SH-SY5Y (cell line): Measurements from ENCODE around the gene FAM78A.

ENCODE experiments used
- GATA2 ChIP-seq: IDR thresholded peaks from 2 replicates; pipeline ENCODE4 v1.6.1; 2011; ENCODE audit warnings: mild to moderate bottlenecking, low read depth, low read length
- GATA3 ChIP-seq: IDR thresholded peaks from 2 replicates; pipeline ENCODE4 v1.6.1; 2011; ENCODE audit warnings: low read depth, mild to moderate bottlenecking, low read length, moderate library complexity

The FAM78A gene

DNA sequence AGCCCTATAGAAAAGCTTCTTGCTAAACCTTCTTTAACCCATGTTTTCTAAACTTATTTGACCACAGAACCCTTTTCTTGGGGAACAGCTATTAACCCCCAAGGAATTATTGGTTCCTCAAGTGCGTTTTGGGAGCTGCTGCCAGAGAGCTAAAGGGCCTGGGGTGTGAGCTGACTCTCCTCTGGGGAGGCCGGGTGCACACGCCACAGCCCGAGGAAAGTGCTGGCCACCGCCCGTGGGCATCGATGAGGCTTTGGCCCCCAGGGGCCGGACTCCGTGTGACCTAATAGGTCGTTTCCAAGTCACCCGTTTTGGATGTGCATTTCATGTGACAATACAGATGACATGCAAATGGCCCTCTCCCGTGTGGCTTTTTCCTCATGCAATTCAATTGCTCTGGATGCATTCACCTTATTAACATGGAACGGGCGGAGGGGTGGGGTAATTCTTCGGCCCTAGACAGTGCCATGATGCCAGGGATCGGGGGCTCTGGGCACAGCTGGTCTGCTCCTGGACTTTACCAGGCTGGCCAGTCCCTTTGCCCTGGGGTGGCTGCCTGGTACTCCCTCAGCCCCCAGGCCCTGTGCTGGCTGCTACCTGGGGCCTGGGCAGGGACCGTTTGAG lies 32.7 kb upstream of the FAM78A start:
- TF ChIP-seq GATA2, result no peak
- no peak for TF ChIP-seq GATA3

DNA sequence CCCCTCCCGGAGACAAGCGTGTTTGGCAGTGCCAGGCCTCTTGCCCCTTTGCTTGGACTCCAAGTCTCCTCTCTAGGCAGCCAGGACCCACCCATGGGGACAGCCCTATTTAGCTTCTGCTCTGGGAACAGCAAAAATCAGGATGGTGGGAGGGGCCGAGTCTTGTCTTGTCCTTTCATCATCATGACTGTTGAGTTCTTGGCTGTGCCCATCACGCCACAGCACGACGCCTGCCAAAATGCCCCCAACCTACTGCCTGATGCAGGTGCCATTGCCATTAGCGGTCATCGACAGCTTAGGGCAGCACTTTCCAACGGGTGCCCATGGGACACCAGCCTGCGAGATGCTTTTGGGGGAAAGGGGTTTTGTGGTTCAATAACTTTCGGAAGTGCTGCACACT lies 32.1 kb upstream of the FAM78A start:
- TF ChIP-seq GATA2, result no peak
- no peak for TF ChIP-seq GATA3

DNA sequence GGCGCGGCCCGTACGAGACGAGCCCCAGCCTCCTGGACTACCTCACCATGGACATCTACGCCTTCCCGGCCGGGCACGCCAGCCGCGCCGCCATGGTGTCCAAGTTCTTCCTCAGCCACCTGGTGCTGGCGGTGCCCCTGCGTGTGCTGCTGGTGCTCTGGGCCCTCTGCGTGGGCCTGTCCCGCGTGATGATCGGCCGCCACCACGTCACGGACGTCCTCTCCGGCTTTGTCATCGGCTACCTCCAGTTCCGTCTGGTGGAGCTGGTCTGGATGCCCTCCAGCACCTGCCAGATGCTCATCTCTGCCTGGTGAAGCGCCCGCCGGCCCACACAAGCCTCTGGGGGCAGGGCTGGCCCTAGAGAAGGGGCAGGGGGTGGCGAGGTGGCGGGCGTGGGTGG lies 31.7 kb upstream of the FAM78A start:
- no peak for TF ChIP-seq GATA3
- TF ChIP-seq GATA2, result no peak

DNA sequence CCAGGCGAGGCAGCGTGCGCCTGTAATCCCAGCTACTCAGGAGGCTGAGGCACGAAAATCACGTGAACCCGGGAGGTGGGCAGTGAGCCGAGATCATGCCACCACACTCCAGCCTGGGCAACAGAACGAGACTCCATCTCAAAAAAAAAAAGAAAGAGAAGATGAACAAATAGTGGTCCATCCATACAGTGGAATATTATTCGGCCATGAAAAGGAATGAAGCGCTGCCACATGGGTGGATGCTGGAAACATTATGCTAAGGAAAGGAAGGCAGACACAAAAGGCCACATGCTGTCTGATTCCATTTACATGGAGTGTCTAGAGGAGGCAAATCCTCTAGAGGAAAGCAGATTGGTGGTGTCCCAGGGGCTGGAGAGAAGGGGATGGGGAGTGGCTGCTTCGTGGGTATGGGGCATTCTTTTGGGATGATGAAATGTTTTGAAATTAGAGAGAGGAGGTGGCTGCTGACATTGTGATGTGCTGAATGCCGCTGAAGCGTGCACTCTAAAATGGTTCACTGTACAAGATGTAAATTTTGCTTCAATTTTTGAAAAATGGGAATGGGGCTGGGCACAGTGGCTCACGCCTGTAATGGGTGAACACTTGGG lies 30.2 kb upstream of the FAM78A start:
- TF ChIP-seq GATA2 (no peak), GATA3 (no peak)

DNA sequence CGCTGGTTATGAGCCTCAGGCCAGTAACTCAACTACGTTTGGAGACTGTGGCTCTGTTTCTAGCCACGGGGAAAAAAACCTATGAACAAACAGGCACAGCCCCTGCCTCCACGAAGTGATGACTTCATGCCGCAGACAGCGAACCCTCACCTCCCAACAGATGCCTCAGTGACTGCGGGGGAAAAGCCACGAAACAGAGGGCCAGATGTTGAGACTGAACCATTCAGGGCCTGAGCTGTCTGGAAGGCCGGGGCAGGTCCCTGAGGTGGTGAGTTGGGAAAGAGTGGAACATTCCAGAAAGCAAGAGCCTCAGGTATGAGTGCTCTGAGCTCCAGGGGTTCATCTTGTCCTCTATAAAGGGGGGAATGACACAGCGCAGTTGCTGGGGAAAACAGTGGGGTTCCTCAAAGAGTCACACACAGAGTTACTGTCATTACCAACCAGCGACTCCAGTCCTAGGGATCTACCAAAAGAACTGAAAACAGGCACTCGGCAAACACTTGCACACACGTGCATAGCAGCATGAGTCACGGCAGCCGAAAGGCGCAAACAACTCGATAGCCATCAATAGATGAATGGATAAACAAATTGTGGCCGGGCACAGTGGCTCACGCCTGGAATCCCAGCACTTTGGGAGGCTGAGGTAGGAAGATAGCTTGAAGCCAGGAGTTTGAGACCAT lies 28.5 kb upstream of the FAM78A start:
- peak; percentile 93 for TF ChIP-seq GATA2
- TF ChIP-seq GATA3, result no peak; the same call in 1 of the 2 replicates

DNA sequence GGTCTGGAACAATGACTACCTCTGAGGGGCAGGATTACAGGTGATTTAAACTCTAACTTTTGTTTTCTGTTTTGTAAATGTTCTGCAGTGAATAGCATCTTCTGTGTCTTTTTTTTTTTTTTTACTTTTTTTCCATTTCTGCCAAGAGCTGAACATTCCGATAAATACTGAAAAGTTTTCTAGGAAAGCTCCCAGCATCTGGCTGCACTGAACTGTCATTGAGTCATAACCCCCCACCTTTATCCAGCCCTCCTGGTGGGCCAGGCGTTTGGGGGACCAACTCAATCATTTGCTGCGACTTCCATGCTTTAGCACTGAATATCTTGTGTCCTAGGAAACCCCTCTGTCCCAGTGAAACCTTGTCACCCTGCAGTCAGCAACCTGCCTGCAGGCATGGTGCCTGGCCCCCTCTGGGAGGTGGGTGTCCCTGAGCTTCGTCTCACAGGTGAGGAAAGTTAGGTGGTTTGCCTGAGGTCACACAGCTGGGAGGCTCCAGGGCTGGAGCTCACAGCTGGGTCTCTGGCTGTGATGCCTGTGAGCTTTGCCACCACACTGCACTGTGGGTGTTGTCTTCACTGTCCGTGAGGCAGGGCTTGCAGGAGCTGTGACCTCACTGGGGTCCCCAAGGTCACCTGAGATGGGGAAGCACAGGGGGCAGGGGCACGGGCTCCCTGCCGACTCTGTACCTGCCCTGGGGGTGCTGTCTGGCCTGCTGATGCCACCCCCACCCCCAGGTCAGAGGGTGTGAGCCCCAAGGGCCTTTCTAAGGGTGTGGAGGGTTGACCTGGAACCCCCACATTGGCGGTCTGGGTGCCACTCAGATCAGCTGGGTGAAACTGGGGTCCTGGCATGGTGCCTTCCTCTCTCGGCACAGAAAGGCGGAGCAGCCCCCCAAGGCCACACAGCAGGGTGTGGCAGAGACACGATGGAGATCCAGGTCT lies 27.3 kb upstream of the FAM78A start:
- TF ChIP-seq GATA3, result no peak
- TF ChIP-seq GATA2, result no peak

DNA sequence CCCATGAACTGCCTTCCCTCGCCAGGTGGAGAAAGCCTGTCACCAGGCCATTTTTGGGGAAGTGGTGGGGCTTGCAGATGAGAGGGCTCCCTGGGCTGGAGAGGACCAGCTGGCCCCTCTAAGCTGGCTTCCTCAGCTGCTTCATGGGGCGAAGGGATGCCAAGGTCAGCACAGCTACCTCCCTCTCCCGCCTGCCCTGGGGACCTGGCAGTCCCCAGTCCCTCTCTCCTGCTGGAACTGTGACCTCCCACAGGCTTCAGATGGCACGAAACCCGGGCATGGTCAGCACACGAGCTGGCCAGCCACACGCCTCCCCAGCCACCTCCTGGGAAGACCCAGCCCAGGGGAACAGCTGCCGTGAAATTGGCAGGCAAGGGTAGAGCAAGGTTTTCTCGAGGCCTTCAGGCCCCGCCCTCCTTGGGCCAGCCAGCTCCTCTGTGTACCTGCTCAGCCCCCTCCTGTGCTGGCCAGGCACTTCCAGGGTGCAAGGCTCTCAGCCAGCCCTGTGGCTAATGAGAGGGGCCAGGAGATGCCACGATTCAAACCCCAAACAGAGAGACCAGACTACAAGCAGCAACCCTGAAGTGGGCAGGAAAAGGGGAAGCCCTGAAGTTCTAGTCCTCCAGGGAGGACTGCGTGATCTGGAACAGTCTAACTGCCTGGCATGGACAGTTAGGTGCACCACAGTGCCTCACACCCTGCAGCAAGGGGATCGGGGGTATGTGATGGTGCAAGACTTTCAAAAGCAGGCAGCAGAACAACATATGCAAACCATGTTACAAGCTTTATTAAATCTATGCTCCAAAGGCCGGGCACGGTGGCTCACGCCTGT lies 26.1 kb upstream of the FAM78A start:
- no peak for TF ChIP-seq GATA2
- TF ChIP-seq GATA3, result no peak

DNA sequence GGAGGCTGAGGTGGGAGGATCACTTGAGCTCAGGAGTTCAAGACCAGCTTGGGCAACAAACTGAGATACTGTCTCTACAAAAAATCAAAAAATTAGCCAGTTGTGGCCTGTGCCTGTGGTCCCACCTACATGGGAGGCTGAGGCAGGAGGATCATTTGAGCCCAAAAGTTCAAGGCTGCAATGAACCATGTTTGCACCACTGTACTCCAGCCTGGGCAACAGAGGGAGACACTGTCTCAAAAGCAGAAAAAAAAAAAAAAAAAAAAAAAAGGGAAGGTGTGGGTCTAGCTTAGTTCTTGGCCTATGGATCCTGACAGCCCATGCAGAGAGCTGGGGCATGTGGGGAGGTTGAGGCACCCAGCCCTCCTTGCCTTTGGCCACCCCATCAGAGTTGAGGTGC lies 24.1 kb upstream of the FAM78A start:
- TF ChIP-seq GATA2 (no peak), GATA3 (no peak)

DNA sequence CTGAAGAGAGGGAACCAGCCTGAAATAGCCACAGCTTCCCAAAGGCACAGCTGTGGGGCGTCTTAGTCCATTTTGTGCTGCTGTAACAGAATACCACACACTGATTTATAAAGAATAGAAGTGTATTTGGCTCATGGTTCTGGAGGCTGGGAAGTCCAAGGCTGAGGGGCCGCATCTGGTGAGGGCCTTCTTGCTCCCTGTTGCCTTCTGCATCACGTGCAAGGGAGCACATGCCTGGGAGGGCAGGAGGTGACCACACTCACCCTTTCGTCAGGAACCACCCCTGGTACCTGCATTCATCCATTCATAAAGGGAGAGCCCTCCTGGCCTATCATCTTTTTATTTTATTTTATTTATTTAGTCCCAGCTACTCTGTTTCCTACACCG lies 23.6 kb upstream of the FAM78A start:
- TF ChIP-seq GATA2, result no peak
- no peak for TF ChIP-seq GATA3

DNA sequence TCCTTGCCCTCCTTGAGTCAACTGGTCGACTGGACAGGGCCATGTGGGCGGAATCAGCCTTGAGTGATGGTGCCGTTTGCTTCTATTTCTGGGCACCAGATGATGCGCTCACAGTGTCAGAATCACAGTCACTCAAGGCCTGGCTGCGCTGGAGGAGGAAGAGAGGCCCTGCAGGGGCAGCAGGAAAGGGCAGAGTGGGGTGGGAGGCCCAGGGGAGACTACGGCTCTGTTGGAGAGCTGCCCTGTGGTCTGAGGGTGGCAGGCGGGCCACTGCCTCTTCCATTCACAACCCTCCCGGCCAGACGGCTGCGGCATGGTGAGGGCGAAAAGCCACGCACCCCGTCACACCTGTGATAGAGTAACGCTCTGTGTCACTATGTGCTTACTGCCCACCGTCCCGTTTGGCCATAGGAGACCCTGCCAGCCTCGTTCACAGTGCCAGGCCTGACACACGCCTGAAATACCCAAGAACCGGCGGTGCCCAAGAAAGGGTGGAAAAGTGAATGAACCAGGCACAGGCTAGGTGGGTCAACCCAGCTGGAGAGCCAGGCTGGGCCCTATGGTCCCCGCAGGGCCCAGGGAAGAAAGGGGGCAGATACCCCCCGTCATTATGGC lies 23.1 kb upstream of the FAM78A start:
- TF ChIP-seq GATA3 (no peak), GATA2 (no peak)

DNA sequence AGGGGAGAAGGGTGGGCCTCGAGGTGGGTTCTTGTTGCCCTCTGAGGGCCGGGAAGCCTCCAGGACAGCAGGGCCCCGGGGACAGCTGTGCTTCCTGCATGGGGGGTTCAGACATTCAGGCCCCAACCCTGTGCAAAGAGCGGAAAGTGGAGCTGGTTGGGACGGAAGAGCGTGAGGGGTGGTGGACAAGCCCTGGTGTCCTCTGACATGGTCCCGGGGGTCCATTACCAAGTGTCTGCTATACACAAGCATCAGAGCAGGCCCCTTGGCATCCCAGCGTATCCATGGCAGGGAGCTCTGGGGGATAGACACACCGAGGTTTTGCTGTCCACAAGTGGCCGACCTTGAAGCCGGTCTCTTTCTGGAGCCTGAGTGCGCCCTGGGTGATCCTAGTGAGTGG lies 22.5 kb upstream of the FAM78A start:
- TF ChIP-seq GATA3, result no peak
- TF ChIP-seq GATA2, result no peak

DNA sequence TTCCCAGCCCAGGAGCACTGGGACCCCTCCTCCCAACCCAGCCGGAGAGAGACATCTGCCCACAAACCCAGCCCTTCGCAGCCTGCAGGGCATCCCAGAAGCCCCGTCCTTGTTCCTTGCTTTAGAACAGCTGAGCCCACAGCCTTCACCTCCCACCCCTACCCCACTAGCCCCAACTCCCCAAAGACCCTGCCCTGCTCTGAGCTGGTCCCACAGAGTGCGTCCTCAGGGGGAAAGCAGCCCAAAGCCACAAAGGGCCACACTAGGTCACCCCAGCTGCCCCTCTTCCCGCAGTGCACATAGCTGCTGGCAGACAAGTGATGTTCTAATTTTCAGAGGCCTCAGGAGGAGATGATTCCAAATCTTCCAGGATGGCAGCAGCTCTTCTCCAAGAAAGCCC lies 22.0 kb upstream of the FAM78A start:
- TF ChIP-seq GATA2 (no peak), GATA3 (no peak)

DNA sequence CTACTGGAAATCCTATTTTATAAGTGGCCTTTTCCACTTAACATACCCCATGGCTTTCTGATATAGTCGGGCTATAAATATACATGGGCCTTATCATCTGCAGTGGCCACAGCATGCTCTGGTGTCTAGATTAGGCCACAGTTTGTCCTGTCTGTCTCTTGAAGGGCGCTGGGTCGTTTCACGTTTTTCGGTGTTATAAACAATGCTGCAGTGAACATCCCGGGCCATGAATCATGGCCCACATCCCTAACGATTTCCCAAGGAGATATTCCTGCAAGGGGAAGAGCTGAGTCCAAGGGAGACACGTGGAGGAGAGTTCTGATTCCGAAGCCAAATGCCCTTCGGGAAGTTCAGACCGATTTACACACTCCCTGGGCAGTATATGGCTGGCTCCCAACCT lies 21.6 kb upstream of the FAM78A start:
- TF ChIP-seq GATA3, result no peak
- TF ChIP-seq GATA2, result no peak

DNA sequence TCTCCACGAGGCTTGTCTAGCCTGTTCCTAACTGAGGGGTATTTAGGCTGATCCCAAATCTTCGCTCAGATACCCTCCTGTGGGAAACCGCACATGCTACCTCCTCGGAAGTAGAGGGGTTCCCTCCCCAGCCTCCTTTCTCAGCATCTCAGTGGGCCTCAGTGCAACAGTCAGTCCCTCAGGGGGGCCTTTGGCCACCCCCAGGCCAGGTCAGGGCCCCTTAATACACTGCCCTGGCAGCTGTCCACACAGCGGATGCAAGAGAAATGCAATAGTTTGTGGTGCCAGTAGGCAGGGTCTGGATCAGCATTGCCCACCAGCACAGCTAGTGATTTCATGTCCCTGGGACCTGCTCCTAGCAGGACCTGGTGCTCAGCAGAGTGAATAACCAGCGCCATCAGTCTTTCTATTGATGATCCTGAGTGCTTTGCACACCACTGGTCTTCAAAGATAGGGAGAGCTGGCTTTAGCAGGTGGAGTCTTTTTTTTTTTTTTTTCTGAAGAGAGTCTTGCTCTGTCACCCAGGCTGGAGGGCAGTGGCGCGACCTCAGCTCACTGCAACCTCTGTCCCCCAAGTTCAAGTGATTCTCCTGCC lies 20.7 kb upstream of the FAM78A start:
- no peak for TF ChIP-seq GATA2
- no peak for TF ChIP-seq GATA3
